ENCODE measurements around the gene ANKRD44.
A peak's percentile ranks its signal among the peaks of the same experiment; 100 is the strongest.

GRCh38 chr2:197152451-197153228, 157.9 kb downstream of the ANKRD44 start:
- TF ChIP-seq CTCF (conservative IDR thresholded peaks at IDR 0.05; ENCODE audit: low read length) (peak; percentile 27; the same call in 1 of the 2 replicates), EZH2phosphoT487 (IDR thresholded peaks at IDR 0.05; ENCODE audit: borderline replicate concordance) (no peak)
